Activated T-cell treated with anti-CD3 and anti-CD28 coated beads for 4 hours (primary cell): Measurements from ENCODE around the gene LCOR.

ENCODE experiments used
- DNase-seq: peaks from one replicate; pipeline ENCODE4 v3.0.0-alpha.2; 2020

The LCOR gene

DNA sequence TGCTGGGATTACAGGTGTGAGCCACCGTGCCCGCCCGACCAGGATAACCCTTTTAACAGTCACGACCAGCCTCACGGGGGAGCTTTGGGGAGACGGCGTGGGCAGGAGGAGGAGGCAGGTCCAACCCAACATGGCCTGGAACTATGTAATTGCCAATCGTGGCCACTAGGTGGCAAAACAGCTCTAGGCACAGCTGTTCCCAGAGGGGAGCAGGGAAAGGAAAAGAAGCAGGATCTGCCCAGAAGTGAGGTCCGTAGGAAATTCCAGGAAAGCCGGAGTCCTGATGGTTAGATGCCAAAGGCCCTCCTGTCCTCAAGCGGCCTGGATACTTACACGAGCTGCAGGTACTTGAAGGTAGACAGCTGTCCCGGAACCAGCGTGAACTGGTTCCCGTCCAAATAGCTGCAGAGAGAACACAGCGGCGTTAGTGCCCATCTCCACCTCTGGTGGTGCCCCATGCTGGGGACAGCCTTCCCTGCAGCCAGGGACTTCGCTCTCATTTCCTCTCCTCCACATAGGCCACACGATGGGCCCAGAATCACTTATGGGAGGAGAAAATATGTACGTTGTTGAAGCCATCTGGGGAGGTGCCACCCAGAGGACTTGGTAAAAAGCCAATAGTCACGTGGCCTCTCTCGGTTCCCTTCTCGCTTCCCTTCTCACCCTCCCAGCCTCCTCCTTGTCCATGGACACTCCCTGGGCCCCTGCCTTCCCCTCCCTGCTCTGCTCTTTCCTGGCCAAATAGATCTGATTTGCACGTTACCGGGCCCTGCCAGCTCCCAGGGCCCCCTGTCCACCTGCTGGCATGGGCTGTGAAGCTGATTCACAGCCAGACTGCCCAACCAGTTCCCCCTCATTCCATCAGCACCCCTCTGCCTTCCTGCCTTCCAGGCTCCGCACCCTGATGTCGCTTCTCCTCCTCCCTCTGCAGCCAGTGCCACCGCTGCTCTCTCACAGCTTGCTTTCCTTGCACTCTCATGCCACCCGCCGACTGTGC lies 205.6 kb downstream of the LCOR start:
- peak; percentile 68 for DNase-seq

GRCh38 chr10:97038688-97039087 lies 206.6 kb downstream of the LCOR start:
- DNase-seq: no peak

- DNase-seq: no peak
These were observed 207.6 kb downstream of the LCOR start for GRCh38 chr10:97039538-97040247.

DNA sequence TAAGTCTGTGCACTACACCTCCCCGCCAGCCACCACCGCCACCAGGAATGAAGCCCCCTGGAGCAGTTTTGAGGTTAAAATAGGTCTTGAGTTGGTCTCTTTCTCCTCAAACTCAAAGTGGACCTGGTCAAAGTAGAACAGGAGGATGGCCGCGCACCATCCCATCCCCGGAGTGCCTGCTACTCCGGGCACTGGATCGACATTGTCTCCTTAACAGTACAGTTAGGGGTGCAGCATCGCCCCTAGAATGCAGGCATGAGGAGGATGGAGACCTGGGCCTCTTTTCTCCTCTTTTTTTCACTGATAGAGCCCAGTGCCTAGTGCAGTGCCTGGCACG lies 208.1 kb downstream of the LCOR start:
- DNase-seq: no peak

DNA sequence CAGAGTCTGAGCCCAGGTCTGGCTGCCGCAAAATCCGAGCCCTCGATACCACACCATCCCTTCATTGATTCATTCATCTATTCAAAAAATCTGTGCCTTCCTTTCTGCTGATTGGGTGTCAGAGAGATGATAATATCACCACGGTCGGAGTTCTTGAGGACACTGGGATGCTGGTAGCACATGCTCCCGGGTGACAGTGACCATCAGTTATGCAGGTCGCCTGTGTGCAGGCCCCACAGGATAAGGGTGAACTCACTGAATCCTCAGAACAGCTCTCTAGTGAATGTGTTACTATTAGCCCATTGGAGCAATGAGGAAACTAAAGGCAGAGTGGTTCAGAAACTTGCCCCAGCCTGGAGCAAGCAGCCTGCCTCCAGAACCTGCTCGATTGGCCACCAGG lies 208.6 kb downstream of the LCOR start:
- DNase-seq: no peak

GRCh38 chr10:97042081-97042480 lies 210.0 kb downstream of the LCOR start:
- no peak for DNase-seq

DNA sequence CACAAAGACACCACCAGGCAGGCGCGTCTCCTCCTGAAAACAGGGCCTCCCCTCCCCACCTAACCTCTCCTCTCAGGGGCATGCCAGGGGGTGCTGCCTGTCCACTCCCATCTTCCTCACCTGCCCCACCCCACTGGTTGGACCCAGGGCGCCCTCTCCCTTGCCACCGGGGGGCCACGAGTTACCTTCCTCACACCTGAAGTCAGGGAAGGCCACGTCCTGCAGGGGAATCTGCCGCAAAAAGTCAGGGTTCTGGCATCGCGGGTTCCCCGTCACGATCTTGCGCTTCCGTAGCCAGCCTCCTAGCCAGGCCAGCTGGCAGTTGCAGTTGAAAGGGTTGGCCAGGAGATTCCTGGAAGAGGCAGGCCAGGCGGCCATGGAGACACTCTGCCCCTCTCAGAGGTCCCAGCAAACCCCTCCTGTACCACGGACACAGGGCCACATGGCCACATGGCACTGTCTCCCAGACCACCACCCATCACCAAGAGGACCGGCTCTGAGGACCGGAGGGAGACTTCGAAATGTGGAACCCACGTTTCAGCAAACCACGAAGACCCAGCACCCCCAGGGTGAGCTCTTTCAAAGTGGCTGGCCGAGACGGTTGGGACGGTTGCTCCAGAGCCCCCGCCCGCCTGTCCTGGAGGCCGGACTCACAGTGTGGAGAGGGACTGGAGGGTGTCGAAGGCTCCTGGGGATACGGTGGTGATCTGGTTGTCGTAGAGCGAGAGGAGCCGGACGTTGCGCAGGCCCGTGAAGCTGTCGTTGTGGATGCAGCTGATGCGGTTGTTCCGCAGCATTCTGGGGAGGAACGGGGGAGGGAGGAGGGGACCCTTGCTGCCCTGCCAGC lies 210.8 kb downstream of the LCOR start:
- no peak for DNase-seq

GRCh38 chr10:97043563-97043855 lies 211.4 kb downstream of the LCOR start:
- no peak for DNase-seq
